Non-pigmented ciliary epithelial cell (primary cell): ENCODE data around the gene DYNLL2.
"Not testable (repeated sequence)": the region's sequence is repeated elsewhere in the genome, so short reads cannot be mapped to it uniquely, and the experiment has no call there.

Experiments used
- DNase-seq: peaks from one replicate; pipeline ENCODE4 v3.0.0-alpha.2; 2010; ENCODE audit warnings: low read depth

DYNLL2 gene

DNA sequence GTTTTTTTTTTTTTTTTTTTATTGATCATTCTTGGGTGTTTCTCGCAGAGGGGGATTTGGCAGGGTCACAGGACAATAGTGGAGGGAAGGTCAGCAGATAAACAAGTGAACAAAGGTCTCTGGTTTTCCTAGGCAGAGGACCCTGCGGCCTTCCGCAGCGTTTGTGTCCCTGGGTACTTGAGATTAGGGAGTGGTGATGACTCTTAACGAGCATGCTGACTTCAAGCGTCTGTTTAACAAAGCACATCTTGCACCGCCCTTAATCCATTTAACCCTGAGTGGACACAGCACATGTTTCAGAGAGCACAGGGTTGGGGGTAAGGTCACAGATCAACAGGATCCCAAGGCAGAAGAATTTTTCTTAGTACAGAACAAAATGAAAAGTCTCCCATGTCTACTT lies 10.0 kb upstream of the DYNLL2 start:
- DNase-seq: not testable (repeated sequence)

DNA sequence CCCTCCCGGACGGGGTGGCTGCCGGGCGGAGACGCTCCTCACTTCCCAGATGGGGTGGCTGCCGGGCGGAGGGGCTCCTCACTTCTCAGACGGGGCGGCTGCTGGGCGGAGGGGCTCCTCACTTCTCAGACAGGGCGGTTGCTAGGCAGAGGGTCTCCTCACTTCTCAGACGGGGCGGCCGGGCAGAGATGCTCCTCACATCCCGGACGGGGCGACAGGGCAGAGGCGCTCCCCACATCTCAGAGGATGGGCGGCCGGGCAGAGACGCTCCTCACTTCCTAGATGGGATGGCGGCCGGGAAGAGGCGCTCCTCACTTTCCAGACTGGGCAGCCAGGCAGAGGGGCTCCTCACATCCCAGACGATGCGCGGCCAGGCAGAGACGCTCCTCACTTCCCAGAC lies 8.8 kb upstream of the DYNLL2 start:
- not testable (repeated sequence) for DNase-seq

DNA sequence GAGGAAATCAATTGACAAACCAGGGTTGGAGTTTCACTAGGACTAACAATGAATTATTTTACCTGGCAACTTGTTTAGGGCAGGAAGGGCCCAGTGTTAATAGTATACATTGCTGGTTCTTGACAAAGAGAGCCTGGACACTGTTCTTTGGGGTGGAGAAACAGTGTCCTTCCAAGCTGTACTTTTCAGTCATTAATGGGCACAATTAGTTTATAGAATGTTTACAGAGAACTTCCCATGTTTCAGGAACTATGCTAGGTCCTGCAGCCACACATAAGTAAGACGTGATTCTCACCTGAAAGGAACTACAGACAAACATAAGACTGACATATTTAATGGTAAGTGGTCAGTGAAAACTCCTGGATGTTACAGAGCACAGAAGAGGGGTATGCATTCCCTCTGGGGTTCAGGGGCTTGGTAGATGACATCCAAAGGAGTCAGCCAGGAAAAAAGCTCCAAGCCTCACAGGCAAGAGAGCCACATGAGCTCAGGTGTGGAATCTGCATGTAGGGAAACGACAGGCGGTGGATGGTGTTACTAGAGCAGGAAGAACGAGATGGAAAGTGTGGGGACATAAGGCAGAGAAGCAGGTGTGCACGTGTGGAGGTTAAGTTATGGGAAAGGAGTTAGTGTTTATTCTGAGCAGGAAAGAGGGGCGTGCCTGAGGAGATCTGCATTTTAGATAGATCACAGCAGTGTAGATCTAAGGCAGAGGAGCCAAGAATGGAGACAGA lies 3.8 kb upstream of the DYNLL2 start:
- no peak for DNase-seq

DNA sequence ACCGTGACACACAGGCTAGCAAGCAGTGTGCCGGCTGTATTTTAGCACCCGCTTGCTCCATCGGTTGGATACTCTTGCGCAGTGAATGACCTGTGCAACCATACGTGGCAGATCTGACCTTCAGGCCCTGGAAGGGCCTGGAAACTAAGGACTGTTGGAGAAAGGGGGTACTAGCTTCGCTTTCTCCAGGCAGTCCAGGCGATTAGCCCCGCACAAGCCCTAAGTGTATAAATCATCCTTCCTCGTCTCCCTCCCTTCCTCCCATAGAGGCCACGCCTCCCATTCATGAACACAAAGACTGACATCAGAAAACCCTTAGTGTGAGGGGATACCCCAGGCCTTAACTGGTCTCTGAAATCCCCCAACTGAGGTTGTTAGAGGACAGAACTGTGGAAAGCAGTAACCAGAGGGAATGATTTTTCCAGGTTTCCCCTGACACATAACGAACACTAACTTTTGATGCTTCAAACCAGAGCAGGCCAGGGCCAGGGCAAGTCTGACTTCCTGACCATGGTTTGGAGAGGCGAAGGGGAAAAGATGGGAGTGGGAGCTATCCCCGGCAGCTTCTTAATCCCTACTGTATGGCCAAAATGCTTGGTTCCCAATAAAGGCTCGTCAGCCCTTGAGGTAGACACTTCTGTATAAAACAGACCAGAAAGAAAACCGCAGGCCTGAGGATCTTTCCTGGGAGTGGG lies 1.4 kb upstream of the DYNLL2 start:
- no peak for DNase-seq

DNA sequence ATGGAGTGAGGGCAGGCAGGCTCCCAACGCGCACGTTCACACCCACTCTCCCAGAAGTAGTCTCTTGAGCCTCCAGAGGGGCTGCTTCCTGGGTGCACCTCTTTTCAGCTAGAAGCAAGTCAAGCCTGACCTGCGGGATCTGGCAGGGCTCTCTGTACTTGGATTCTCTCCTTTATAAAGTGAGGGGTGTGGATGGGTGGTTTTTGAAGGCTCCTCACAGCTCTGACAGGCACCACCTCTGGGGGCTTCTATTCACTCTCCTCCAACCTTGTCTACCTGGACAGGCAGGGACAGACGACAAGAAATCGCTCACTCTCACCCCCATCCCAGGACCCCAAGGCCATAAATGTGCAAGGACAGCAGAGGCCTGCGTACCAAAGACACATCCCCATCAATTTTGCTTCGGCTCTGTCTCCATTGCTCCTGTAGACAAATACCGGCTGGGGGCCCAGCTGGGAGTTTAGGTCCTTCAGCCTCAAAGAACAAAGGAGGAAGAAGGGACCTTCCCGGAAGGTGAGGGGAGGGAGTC lies 814 bp upstream of the DYNLL2 start:
- no peak for DNase-seq

DNA sequence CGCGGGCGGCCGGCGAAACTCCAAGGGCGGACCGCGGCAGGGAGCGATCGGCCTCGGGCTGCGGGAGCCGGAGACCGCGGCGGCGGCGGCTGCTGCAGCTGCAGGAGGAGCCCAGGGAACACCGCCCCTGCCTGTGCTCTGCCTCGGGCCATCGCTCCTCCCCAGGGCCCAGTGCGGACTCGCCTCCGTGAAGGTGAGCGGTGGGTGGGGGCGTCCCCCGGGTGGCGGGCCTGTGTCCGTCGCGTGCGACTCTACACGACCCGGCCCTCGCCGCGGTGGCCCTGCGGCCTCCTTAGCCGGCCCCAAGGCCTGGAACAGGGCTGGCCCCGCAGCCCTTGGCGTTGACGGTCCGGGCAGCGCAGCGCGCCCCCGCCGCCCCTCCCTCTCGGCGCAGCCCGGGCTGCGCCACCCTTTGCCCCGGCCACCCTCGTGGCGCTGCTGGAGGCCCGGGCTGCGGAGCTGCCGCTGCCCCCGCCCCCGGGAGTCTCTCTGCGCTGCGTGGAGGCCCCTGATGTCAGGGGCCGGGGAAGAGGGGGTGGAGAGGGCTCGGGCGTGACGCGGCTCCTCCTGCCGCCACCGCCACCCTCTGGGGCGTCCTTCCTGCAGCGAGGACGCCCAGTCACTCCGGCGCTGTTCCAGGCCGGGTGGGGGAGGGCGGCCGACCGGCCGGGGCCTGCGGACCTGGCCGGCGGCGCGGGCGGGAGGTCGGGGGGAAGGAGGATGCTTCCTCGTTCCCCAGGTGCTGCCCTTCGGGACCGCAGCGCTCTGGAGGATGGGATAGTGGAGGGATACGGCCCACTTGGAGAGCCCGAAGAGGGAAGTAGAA lies 485 bp downstream of the DYNLL2 start:
- DNase-seq: no peak

DNA sequence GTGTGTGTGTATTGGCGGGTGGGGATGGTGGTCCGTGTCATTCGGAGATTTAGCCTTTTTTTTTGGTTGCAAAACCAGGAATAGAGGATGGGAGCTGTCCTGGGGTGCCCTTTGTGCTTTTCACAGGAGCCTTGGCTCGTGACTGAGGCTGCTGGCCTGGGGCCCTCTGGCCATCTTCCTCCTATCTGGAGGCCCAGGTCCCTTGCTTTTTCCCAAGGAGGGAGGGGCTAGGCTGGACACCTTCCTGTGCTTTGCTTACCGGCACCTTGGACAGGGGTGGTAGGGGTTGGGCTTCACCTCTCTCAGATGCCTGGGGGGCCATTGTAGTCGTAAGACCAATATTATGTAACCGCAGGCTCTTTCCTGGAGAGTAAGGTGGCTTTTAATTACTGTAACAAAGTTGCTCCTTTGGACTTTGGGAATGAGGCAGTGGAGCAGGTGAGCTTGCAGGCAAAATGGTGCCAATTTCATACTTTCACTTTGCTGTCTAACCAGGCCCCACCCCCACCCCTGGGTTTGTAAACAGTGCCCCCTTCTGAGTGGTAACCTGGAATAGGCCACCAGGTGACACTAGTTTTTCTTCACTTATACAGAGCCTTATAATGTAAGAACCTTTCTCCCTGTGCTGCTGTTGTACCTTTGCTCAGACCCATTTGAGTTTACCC lies 1.2 kb downstream of the DYNLL2 start:
- no peak for DNase-seq

DNA sequence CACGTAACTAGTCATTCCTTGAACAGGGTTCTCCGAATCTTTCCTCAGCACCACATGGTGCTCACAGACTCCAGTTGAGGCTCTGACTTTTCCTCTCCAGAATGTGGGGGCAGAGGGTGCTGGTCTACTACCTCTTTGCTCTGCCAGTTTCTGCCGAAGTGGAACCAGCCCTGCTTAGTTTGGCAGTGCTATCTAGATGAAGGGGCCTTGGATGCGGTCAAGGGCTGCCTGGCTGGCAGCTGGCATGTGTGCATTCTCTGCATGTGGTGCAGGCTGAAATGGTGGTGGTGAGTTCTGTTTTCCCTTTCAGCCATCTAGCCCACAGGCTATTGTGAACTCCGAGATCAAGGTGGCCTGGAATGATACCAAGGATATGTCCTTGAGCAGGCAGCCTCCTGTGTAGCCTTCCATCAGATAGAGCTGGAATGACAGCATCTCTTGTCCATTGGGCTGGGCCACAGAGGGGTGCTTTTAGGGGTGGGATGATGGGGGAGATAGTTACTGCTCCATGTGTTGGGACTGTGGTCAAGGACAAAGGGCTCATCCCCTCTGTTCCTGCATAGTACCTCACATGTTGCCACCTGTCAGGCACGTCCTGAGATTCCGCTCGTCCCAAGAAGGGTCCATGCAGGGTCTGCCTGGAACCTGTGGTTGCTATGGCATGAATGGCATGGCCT lies 2.0 kb downstream of the DYNLL2 start:
- no peak for DNase-seq

DNA sequence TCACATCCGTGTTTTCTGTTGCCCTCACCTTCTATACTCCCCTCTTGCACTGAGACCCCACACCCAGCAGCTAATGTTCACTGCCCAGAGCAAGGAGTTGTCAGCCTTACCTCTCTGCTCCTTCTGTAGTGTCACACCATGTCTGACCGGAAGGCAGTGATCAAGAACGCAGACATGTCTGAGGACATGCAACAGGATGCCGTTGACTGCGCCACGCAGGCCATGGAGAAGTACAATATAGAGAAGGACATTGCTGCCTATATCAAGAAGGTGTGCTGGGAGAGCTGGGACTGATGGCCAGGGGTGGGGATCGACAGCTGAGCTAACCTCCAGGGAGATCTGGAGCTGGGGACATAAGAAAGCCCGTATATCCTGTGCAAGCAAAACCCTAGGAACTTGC lies 3.7 kb downstream of the DYNLL2 start:
- no peak for DNase-seq

DNA sequence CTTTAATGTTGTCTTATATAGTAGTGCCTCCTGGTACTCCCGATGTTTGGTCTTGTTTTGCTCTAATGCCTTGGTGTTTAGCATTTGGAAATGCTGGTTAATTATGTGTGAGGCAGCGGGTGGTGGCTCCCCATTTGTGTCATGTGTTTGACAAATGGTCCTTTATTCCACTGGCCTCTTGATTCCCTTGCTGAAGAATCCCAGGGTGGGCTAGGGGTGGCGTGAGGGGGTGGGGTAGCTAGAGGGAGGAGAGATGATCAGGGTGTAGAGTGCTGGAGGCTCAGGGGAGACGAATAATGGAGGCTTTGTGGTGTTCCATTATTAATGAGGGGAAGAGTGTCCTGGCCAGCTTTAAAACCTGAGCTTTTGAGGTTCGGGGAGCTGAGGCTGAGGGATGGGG lies 5.4 kb downstream of the DYNLL2 start:
- DNase-seq: no peak

DNA sequence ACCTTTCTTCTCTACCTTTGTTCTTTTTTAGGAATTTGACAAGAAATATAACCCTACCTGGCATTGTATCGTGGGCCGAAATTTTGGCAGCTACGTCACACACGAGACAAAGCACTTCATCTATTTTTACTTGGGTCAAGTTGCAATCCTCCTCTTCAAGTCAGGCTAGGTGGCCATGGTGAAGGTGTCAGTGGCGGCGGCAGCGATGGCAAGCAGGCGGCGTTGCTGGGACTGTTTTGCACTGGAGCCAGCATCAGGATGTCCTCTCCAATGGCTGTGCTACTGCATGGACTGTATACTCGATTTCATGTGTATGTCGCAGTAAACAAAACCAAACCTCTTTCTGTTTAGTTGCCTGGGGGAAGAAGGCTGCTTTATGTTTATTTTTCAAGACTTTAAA lies 5.9 kb downstream of the DYNLL2 start:
- DNase-seq: no peak

DNA sequence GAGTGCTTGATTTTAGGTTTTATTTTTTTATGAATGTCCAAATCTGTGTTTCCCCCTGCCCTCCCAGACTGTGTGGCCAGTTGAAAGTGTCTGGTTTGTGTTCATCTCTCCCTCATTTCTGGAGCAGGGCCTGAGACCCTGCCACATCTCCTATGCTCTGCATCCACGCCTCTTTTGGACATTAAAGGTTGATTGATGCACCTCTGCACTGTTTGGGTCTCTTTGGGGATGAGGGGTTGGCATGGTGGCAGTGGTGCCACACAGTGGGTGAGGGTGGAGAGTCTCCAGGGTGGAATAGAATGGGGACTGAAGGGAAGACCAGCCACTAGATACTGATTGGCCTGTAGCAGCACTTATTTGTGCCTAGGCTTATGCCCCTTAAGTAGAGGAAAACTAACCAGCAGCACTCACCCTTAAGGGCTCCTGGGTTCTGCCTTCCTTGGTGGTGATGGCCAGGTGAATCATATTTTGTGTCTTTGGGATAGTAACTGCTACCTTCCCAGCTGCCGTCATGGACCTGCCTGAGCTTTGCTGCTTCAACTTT lies 7.9 kb downstream of the DYNLL2 start:
- no peak for DNase-seq

DNA sequence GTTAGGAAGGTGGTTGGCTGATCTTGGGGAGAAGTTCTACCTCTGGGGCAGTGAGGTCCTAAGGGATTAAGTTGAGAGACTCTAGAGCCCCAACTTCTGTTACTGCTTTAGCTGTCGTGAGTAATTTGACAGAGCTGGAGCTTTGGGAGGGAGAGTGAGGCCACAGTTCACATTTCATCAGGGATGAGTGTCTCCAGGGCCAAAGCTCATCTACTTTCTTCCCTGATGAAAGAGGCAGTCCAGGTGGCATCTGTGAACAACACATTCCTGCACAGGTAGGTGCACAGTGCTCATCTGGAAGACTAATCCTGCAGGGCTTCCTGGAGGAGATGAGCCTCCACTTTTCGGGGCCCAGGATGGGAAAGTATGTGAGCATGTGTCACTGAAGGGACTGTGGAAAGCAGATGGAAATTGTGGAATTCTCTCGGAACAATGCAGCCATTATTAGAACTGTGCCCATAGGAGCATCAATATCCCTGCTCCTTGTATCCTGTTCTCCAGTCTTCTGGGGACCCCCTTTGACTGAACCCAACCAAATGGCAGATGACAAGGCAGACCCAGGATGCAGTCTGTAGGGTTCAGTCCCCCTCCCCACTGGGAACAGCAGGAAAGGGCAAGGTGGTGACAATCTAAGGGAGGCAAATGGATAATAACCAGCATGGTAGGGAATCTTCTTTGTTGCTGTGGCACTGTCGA lies 9.0 kb downstream of the DYNLL2 start:
- DNase-seq: no peak

DNA sequence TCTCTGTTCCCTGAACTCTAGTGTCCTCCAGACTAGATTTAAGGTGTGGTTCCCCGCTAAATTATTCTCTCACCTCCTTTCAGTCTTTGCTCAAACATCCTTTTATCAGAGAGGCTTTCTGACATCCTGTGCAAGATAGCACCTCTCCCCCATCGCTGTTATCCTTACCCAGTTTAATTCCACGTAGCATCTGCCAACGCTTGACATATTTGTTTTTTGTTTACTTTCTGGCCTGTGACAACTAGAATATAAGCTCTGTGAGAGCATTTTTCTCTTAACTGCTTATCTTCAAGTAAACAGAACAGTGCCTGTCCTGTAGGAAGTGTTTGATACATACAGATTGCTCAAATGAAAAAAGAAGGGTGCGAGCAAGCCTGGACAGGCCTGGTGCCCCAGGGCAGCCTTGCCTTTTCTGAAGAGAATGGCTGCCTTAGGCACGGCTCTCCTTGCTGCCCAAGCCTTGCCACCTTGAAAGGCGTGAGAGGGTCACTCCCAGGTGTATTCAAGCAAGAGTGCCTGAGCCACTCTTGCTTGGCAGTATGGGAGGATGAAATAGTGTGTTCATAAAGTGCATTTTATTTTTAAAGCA lies 9.7 kb downstream of the DYNLL2 start:
- no peak for DNase-seq

DNA sequence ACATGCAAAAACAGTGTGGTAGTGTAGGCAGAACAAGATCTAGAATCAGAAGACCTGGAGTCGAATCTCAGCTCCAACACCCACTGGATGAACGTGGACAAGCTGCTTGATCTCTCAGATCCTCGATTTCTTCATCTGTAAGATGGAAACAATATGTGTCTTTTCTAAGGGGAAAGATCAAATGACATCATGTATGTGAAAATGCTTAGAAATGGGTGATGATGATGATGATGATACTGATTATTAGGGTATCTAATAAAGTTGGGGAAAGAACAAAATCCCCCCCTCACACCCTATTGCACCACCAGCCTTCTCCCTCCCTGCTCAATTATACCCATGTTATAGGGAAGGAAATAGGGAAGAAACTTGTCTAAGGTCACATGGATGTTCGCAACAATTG lies 10.9 kb downstream of the DYNLL2 start:
- DNase-seq: no peak

DNA sequence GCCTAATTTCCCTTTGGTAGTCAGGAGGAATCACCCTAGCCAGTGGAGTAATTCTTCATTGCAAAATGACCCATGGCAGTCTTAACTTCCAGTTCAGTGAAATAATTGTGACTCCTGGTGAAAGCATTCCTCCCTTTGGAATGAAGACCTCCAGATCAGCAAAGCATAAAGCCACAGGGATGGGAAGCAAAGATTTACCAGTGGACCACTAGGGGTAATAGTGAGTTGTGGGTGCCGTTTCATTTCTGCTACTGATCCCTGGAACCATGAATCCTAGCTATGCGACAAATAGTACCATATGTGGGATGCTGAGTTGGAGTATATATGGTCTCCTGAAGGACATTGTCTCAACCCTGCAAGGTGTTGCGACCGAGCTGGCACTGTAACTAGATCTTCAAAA lies 13.7 kb downstream of the DYNLL2 start:
- no peak for DNase-seq

DNA sequence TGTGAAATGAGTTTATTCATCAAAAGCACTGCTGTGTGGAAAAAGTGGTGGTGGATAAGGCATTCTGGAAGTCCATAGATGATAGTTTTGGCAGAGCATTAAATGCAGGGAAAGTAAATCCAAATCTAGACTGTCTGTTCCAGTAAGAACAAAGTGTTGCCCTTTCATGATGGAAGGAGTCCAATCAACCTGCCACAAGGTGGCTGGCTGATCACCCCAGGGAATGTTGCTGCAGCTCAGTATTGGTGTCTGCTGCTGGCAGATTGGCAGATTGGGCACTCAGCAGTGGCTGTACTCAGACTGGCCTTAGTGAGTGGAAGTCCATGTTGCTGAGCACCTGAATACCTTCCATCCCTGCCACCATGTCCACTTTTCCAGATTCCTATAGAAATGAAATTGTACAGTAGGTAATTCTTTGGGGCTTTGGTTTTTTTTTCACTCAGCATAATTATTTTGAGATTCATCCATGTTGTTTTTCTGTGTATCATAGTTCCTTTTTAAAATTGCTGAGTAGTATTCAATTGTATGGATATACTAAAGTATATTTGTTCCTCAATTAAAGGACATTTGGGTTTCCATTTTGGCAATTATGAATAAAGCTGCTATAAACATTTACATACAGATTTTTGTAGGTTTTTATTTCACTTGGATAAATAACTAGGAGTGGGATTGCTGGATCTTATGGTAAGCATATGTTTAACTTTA lies 14.3 kb downstream of the DYNLL2 start:
- no peak for DNase-seq

DNA sequence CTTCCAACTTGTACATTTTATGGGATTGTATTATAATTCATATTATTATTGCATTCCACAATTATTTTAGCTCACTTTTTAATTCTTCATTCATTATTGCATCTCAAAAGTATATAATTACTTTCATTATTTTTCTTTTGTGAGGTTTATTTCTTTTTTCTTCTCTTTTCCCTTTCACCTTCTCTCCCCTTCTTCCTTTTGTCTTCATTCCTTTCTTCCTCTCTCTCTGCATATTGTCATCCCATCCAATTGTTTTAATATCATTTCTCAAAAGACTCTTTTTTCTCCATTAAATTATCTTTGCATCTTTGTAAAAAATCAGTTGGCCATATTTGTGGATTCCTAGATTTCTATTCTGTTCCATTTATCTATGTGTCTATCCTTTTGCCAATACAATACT lies 17.3 kb downstream of the DYNLL2 start:
- DNase-seq: no peak

DNA sequence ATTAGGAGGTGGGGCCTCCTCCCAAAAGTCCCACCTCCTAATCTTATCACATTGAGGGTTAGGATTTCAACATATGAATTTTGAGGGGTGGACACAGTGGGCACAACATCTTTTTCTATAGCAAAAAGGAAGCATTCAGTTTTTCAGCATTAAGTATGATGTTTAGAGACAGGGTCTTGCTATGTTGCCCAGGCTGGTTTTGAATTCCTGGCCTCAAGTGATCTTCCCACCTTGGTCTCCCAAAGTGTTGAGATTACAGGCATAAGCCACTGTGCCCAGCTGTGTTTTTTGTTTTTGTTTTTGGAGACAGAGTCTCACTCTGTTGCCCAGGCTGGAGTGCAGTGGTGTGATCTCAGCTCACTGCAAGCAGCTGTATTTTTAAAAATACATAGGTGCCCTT lies 18.7 kb downstream of the DYNLL2 start:
- not testable (repeated sequence) for DNase-seq

DNA sequence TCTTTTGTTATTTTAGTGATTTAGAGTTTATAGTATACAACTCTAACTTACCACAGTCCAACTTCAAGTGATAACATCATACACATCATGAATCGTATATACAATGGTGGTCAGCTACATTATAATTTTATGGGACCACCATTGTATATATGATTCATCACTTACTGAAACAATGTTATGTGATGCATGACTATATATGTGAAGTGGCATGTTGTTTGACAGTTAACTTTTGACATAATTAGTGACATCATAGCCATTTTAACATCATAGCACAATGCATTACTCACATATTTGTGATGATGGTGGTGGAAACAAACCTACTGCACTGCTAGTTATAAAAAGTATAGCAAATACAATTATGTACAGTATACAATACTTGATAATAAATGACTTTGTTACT lies 21.9 kb downstream of the DYNLL2 start:
- DNase-seq: no peak
